SK-N-SH (cell line): Measurements from ENCODE around the gene STYXL2. TPM values are rescaled to one million over a fixed set of nuclear protein-coding genes. Genes with fewer than 3 reads are reported as not detected.

Source experiments
- CTCF ChIA-PET: fragments of 300-600, 350-600 bp; formaldehyde crosslinking; extraction: SDS; loops from one replicate; lab custom pipeline; 2021; lab: Yijun Ruan, JAX
- POLR2A ChIA-PET: fragments of 350-600 bp; sonication (Branson Sonifier 250); formaldehyde crosslinking; extraction: SDS; loops from one replicate; lab custom pipeline; 2020; ENCODE audit warnings: antibody characterized with exemption, inconsistent platforms; lab: Yijun Ruan, JAX
- DNase-seq: peaks from one replicate; pipeline ENCODE4 v3.0.0; 2012
- H2AFZ ChIP-seq: fragments of 200-600 bp; sonication (generic); 2 replicates; pipeline ENCODE4 v1.8.1; 2016; ENCODE audit warnings: antibody characterized with exemption, mild to moderate bottlenecking, low read depth
- H3F3A ChIP-seq: fragments of 200-600 bp; sonication (generic); replicated peaks from 2 replicates; pipeline ENCODE3; 2016; ENCODE audit warnings: antibody characterized with exemption, mild to moderate bottlenecking; ENCODE audit not compliant: insufficient read depth
- H3K27ac ChIP-seq, 2 experiments: fragments of 200-500 bp in 1 of 2; fragments of 200-600 bp in 1 of 2; sonication (Bioruptor generic) in 1 of 2; sonication (generic), shearing (Covaris generic) in 1 of 2; 2 replicates each; pipeline versions ENCODE4 v1.5.1 to v1.6.1; 2014 to 2016; ENCODE audit warnings: low read depth in 2 of 2, inconsistent platforms in 1 of 2, low read length in 1 of 2, mild to moderate bottlenecking in 1 of 2, mixed read lengths in 1 of 2
- H3K27me3 ChIP-seq: fragments of 200-600 bp; sonication (generic), shearing (Covaris generic); 2 replicates; pipeline ENCODE4 v1.6.1; 2016; ENCODE audit warnings: mixed run types; ENCODE audit not compliant: insufficient read depth
- H3K36me3 ChIP-seq, 2 experiments: fragments of 200-500 bp in 1 of 2; fragments of 200-600 bp in 1 of 2; sonication (Bioruptor generic) in 1 of 2; sonication (generic) in 1 of 2; replicated peaks in 1 of 2; 2 replicates each; pipeline versions ENCODE3 to v1.5.1; 2014 to 2016; ENCODE audit warnings: low read length in 1 of 2, mild to moderate bottlenecking in 1 of 2; ENCODE audit not compliant: insufficient read depth in 2 of 2, control insufficient read depth in 1 of 2
- H3K4me1 ChIP-seq, 2 experiments: fragments of 200-500 bp in 1 of 2; fragments of 200-600 bp in 1 of 2; sonication (Bioruptor generic) in 1 of 2; sonication (generic), shearing (Covaris generic) in 1 of 2; 2 replicates each; pipeline versions ENCODE4 v1.5.1 to v1.6.1; 2014 to 2016; ENCODE audit warnings: low read depth in 1 of 2, low read length in 1 of 2, mixed run types in 1 of 2; ENCODE audit not compliant: insufficient read depth in 2 of 2, control insufficient read depth in 1 of 2
- H3K4me2 ChIP-seq: fragments of 200-600 bp; sonication (generic), shearing (Covaris generic); 2 replicates; pipeline ENCODE4 v1.6.1; 2017; ENCODE audit warnings: mixed run types
- H3K4me3 ChIP-seq, 2 experiments: fragments of 200-500 bp in 1 of 2; fragments of 200-600 bp in 1 of 2; sonication (Bioruptor generic) in 1 of 2; sonication (generic), shearing (Covaris generic) in 1 of 2; 2 replicates each; pipeline versions ENCODE4 v1.5.1 to v1.8.1; 2014 to 2016; ENCODE audit warnings: low read depth in 2 of 2, inconsistent platforms in 1 of 2, low read length in 1 of 2, mild to moderate bottlenecking in 1 of 2, mixed read lengths in 1 of 2, moderate library complexity in 1 of 2
- H3K79me2 ChIP-seq: fragments of 200-600 bp; sonication (generic); 2 replicates; pipeline ENCODE4 v1.8.1; 2017; ENCODE audit warnings: mild to moderate bottlenecking; ENCODE audit not compliant: insufficient read depth
- H3K9ac ChIP-seq: fragments of 200-600 bp; sonication (generic); 2 replicates; pipeline ENCODE4 v1.6.1; 2017; ENCODE audit warnings: mixed run types
- H3K9me2 ChIP-seq: fragments of 200-600 bp; sonication (generic); 2 replicates; pipeline ENCODE4 v1.6.1; 2017; ENCODE audit warnings: mixed run types
- H3K9me3 ChIP-seq: fragments of 200-600 bp; sonication (generic); 2 replicates; pipeline ENCODE4 v1.6.1; 2017; ENCODE audit warnings: mixed run types, mild to moderate bottlenecking, moderate library complexity
- H4K20me1 ChIP-seq: fragments of 200-600 bp; sonication (generic); 2 replicates; pipeline ENCODE4 v1.6.1; 2017; ENCODE audit warnings: mild to moderate bottlenecking, mixed run types; ENCODE audit not compliant: insufficient read depth
- CTCF ChIP-seq: fragments of 200-600 bp; sonication (generic); IDR thresholded peaks from 2 replicates; pipeline ENCODE4 v1.6.1; 2017; ENCODE audit warnings: antibody characterized with exemption, mild to moderate bottlenecking, moderate library complexity
- EZH2phosphoT487 ChIP-seq: fragments of 200-600 bp; sonication (generic); IDR thresholded peaks from 2 replicates; pipeline ENCODE4 v1.6.1; 2017; ENCODE audit warnings: low read depth, mixed run types, mild to moderate bottlenecking, antibody characterized with exemption, moderate library complexity, borderline replicate concordance
- FOXJ3 ChIP-seq: sonication (generic); formaldehyde crosslinking; IDR thresholded peaks from 2 replicates; pipeline ENCODE4 v1.5.1; 2020; ENCODE audit warnings: mild to moderate bottlenecking, missing genetic modification reagents
- GATA2 ChIP-seq: sonication (generic); formaldehyde crosslinking; IDR thresholded peaks from 2 replicates; pipeline ENCODE4 v1.5.0; 2020; ENCODE audit warnings: mild to moderate bottlenecking, missing genetic modification reagents
- IRF3 ChIP-seq: fragments of 150-350 bp; IDR thresholded peaks from 2 replicates; pipeline ENCODE4 v1.6.1; 2016; ENCODE audit warnings: mild to moderate bottlenecking, low read depth, low read length
- MEF2A ChIP-seq: IDR thresholded peaks from 2 replicates; pipeline ENCODE4 v1.4.0; 2012; ENCODE audit warnings: low read depth, borderline replicate concordance
- NRF1 ChIP-seq: IDR thresholded peaks from 2 replicates; pipeline ENCODE4 v1.6.1; 2012; ENCODE audit warnings: low read depth, mild to moderate bottlenecking, low read length
- POLR2AphosphoS5 ChIP-seq: IDR thresholded peaks from 2 replicates; pipeline ENCODE4 v1.6.1; 2012; ENCODE audit warnings: low read depth, low read length
- RAD21 ChIP-seq: IDR thresholded peaks from 2 replicates; pipeline ENCODE4 v1.6.1; 2012; ENCODE audit warnings: mild to moderate bottlenecking, low read length
- TEAD4 ChIP-seq: IDR thresholded peaks from 2 replicates; pipeline ENCODE4 v1.4.0; 2012; ENCODE audit warnings: mild to moderate bottlenecking, borderline replicate concordance; ENCODE audit not compliant: insufficient read depth
- WGBS: methylation state at CpG from one replicate; pipeline ENCODE4 v1.1.6; 2017; ENCODE audit warnings: low lambda C conversion rate; 5-methylcytosine and 5-hydroxymethylcytosine counted together
- polyA plus RNA-seq, 3 experiments: library from polyadenylated mRNA; depleted of rRNA; stranded (reverse); fragments of >200 nt; gene quantifications; 2 replicates each; pipeline ENCODE4 v1.2.3, GENCODE V29; 2012

Gene STYXL2
- polyA plus RNA-seq, 1 of the 3 experiments (the other 2 are of a cell fraction) = not detected

GRCh38 chr1:167128261-167129227 is 34.7 kb downstream of the STYXL2 start:
- Histone ChIP-seq H3K27ac (no peak overlapping the region), H3K9me3 (no peaks in the 10 kb centered on the region), H2AFZ (no peak overlapping the region), H3K9me2 (no peaks in the 10 kb centered on the region), H3K36me3 (no peaks in the 10 kb centered on the region), H3K9ac (no peak overlapping the region), H3F3A (no peaks in the 10 kb centered on the region), H4K20me1 (no peaks in the 10 kb centered on the region), H3K4me1 (no peaks in the 10 kb centered on the region), H3K27me3 (peaks cover 9% of the 10 kb centered on the region; the same call in 1 of the 2 replicates), H3K4me3 (no peak overlapping the region), H3K4me2 (no peak overlapping the region), H3K79me2 (no peaks in the 10 kb centered on the region)
- ChIA-PET CTCF (interaction anchor here (0.7 to 1.3 kb wide), 2 partner anchors 18 to 61 kb away, joined by 3 read pairs; no protein-coding TSS in a partner anchor), POLR2A (no interaction called here)
- 60% methylated on average over 17 of the region's 17 CpGs for WGBS
- no peak for DNase-seq
- TF ChIP-seq GATA2 (CRISPR knock-in tag) = no peak
- no peak for TF ChIP-seq MEF2A
- peak; percentile 10; the same call in 1 of the 2 replicates for TF ChIP-seq CTCF
- TF ChIP-seq RAD21 = peak; percentile 32; the same call in 1 of the 2 replicates

DNA sequence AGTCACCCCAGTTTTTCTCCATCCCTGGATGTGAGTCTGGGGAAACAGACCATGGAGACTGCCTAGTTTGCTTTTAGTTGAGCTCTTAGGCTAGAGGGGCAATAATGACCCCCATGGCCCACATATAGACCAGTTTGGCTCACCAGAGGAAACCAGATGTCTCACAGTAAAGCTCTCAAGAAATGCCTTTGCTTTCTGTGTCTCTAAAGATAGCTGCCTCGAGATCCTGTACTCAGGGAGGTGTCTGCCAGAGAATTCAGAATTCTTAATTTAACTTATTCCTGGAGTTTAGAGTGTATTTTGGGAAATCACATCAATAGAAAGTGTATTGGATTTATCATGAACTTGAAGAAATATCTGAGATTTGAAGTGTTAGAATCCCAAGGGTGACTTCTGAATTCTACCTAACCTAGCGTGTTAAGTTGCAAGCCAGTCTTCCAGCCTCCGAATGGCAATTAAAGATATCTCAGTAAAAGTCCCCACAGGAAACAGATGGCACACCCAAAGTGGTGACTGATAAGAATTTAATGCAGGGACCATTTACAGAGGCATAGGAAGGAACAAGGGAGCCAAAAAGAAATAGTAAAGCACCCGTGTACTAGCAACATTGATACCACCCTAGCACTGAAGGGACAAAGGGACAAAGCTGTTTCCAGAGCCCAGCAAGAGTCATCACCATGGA is 37.1 kb downstream of the STYXL2 start:
- POLR2A ChIA-PET = no interaction called here

More for the DNA sequence above, 37.1 kb downstream of the STYXL2 start:
- no peak overlapping the region for H2AFZ ChIP-seq
- H3K9me2 ChIP-seq = no peaks in the 10 kb centered on the region
- DNase-seq = no peak
- 34% methylated on average over 4 of the region's 4 CpGs for WGBS
- no peaks in the 10 kb centered on the region for H3K9me3 ChIP-seq
- no peaks in the 10 kb centered on the region for H4K20me1 ChIP-seq
- H3K9ac ChIP-seq = no peak overlapping the region
- peaks cover 0 to 2% of the 10 kb centered on the region in 2 experiments; a peak in 1 of 4 replicates for H3K4me1 ChIP-seq
- H3K27me3 ChIP-seq = peaks cover 9% of the 10 kb centered on the region; the same call in 1 of the 2 replicates
- TF ChIP-seq NRF1 = no peak
- TF ChIP-seq EZH2phosphoT487 = no peak
- no peak for TF ChIP-seq IRF3
- no peak for TF ChIP-seq TEAD4
- no peak for TF ChIP-seq FOXJ3 (CRISPR knock-in tag)
- no peak for TF ChIP-seq POLR2AphosphoS5
- H3F3A ChIP-seq = no peaks in the 10 kb centered on the region
- no peak overlapping the region for H3K27ac ChIP-seq
- no peaks in the 10 kb centered on the region for H3K79me2 ChIP-seq
- CTCF ChIA-PET = interaction anchor here (1.5 to 1.6 kb wide), 2 partner anchors 15 to 221 kb away, joined by 3 to 7 read pairs; no protein-coding TSS in a partner anchor
- no peaks in the 10 kb centered on the region for H3K36me3 ChIP-seq
- no peak overlapping the region for H3K4me3 ChIP-seq
- H3K4me2 ChIP-seq = no peak overlapping the region
